ENCODE results near the gene BPIFA3.

DNA sequence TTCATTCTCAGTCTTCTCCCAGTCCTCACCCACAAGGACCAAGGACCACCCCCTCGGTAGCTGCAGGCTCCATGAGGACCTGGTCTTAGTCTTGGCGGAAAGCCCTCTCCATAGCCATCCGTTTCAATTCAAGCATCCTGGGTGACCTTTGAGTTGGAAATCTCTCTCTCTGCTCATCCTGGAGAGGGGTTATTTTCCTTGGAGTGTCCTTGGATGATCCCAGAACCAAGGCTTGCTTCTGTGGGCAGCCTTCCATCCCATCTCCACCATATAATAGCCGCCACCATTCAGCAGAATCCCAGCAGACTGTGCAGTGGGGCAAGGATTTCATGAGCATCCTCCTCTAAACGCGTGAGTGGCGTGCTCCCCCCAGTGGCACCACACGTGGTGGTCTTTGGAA, 49.3 kb upstream of the BPIFA3 start, which contains the start of gene BPIFA2:
- TF ChIP-seq EZH2 (IDR thresholded peaks at IDR 0.05; ENCODE audit: borderline replicate concordance, low read depth, low read length, severe bottlenecking) = no peak
- no peak for TF ChIP-seq CTCF (IDR thresholded peaks at IDR 0.05; ENCODE audit: borderline replicate concordance, extremely low read depth, low read length, poor library complexity, severe bottlenecking)
